SJCRH30 (cell line): ENCODE measurements around the gene CBL. TPM values are rescaled to one million over a fixed set of nuclear protein-coding genes. Genes with fewer than 3 reads are reported as not detected.
"Not testable (repeated sequence)": the region's sequence is repeated elsewhere in the genome, so short reads cannot be mapped to it uniquely, and the experiment has no call there.

ENCODE experiments used
- DNase-seq, 2 experiments: peaks; one replicate each; pipeline ENCODE4 v3.0.0-alpha.2; 2015 to 2020
- H3K27ac ChIP-seq: fragments of 250-450 bp; sonication (Bioruptor Pico); 2 replicates; pipeline ENCODE4 v1.5.1; 2020; ENCODE audit warnings: mild to moderate bottlenecking, moderate library complexity
- H3K27me3 ChIP-seq: fragments of 250-450 bp; sonication (Bioruptor Pico); 2 replicates; pipeline ENCODE4 v1.5.1; 2020; ENCODE audit warnings: mild to moderate bottlenecking, moderate library complexity
- H3K36me3 ChIP-seq: fragments of 250-450 bp; sonication (Bioruptor Pico); 2 replicates; pipeline ENCODE4 v1.5.1; 2020; ENCODE audit warnings: mild to moderate bottlenecking, moderate library complexity
- H3K4me1 ChIP-seq: fragments of 250-450 bp; sonication (Bioruptor Pico); 2 replicates; pipeline ENCODE4 v1.5.1; 2020; ENCODE audit warnings: mild to moderate bottlenecking, moderate library complexity
- H3K4me3 ChIP-seq: fragments of 250-450 bp; sonication (Bioruptor Pico); 2 replicates; pipeline ENCODE4 v1.5.1; 2020; ENCODE audit warnings: mild to moderate bottlenecking, moderate library complexity
- H3K9me3 ChIP-seq: fragments of 250-450 bp; sonication (Bioruptor Pico); replicated peaks from 2 replicates; pipeline ENCODE4 v1.5.1; 2020; ENCODE audit warnings: mild to moderate bottlenecking, moderate library complexity
- total RNA-seq: library from RNA; depleted of rRNA; stranded (reverse); fragments of >200 nt; shearing (Covaris generic); gene quantifications from 2 replicates; pipeline ENCODE4 v1.2.3, GENCODE V29; 2014; rRNA removed

The CBL gene
- total RNA-seq: 11.8 and 12.9 TPM in 2 replicates

- H3K4me3 ChIP-seq: peak within 1 kb of the TSS; percentile 95
- H3K27ac ChIP-seq: peak within 1 kb of the TSS; percentile 43
- H3K4me1 ChIP-seq: peaks cover 4% of the 10 kb centered on the region
- peak; percentile 91 to 92 for DNase-seq
- no peaks in the 10 kb centered on the region for H3K27me3 ChIP-seq
- H3K36me3 ChIP-seq: no peaks in the 10 kb centered on the region
- no peaks in the 10 kb centered on the region for H3K9me3 ChIP-seq
Measured at GRCh38 chr11:119205574-119206510, at the start of gene CBL. Gene CBL (plus strand): TSS chr11:119206339. CDS start chr11:119206418, 79 bp downstream.

GRCh38 chr11:119156496-119156895, 49.6 kb upstream of the CBL start:
- Histone ChIP-seq H3K27me3 (0 out of 2 replicates have a peak, but pooled peaks cover 3% of the 10 kb centered on the region), H3K36me3 (no peaks in the 10 kb centered on the region), H3K4me1 (no peaks in the 10 kb centered on the region), H3K27ac (no peak overlapping the region), H3K9me3 (no peaks in the 10 kb centered on the region), H3K4me3 (no peak overlapping the region)
- no peak for DNase-seq

- no peaks in the 10 kb centered on the region for H3K4me1 ChIP-seq
- DNase-seq: no peak
- H3K27me3 ChIP-seq: 0 out of 2 replicates have a peak, but pooled peaks cover 3% of the 10 kb centered on the region
- no peak overlapping the region for H3K4me3 ChIP-seq
- H3K27ac ChIP-seq: no peak overlapping the region
- H3K36me3 ChIP-seq: no peaks in the 10 kb centered on the region
- no peaks in the 10 kb centered on the region for H3K9me3 ChIP-seq
Measured at GRCh38 chr11:119157063-119157462, 49.1 kb upstream of the CBL start.

- H3K27ac ChIP-seq: no peak overlapping the region
- H3K27me3 ChIP-seq: no peaks in the 10 kb centered on the region
- no peak for DNase-seq
- no peaks in the 10 kb centered on the region for H3K36me3 ChIP-seq
- no peaks in the 10 kb centered on the region for H3K4me1 ChIP-seq
- no peaks in the 10 kb centered on the region for H3K9me3 ChIP-seq
- no peak overlapping the region for H3K4me3 ChIP-seq
Measured at GRCh38 chr11:119158467-119158866, 47.7 kb upstream of the CBL start.

GRCh38 chr11:119160151-119160550, 46.0 kb upstream of the CBL start:
- H3K27ac ChIP-seq: no peak overlapping the region

GRCh38 chr11:119161871-119162270, 44.3 kb upstream of the CBL start:
- Histone ChIP-seq H3K36me3 (no peaks in the 10 kb centered on the region), H3K27me3 (no peaks in the 10 kb centered on the region), H3K9me3 (no peaks in the 10 kb centered on the region), H3K27ac (no peak overlapping the region), H3K4me1 (no peaks in the 10 kb centered on the region), H3K4me3 (no peak overlapping the region)
- DNase-seq: no peak

More at GRCh38 chr11:119160151-119160550, 46.0 kb upstream of the CBL start:
- Histone ChIP-seq H3K9me3 (no peaks in the 10 kb centered on the region), H3K4me1 (no peaks in the 10 kb centered on the region), H3K27me3 (no peaks in the 10 kb centered on the region), H3K36me3 (no peaks in the 10 kb centered on the region), H3K4me3 (no peak overlapping the region)
- no peak for DNase-seq

- Histone ChIP-seq H3K4me1 (no peaks in the 10 kb centered on the region), H3K27me3 (no peaks in the 10 kb centered on the region), H3K4me3 (no peak overlapping the region), H3K9me3 (no peaks in the 10 kb centered on the region), H3K27ac (no peak overlapping the region), H3K36me3 (no peaks in the 10 kb centered on the region)
- no peak for DNase-seq
Measured at GRCh38 chr11:119166368-119167076, 39.6 kb upstream of the CBL start.

- not testable (repeated sequence) for H3K27ac ChIP-seq, H3K27me3 ChIP-seq, H3K36me3 ChIP-seq, H3K9me3 ChIP-seq, H3K4me3 ChIP-seq, H3K4me1 ChIP-seq, DNase-seq
Measured at GRCh38 chr11:119167077-119167458, 39.1 kb upstream of the CBL start.

GRCh38 chr11:119167933-119168332, 38.2 kb upstream of the CBL start:
- Histone ChIP-seq H3K4me1 (no peaks in the 10 kb centered on the region), H3K9me3 (no peaks in the 10 kb centered on the region), H3K27ac (no peak overlapping the region), H3K27me3 (no peaks in the 10 kb centered on the region), H3K36me3 (no peaks in the 10 kb centered on the region), H3K4me3 (no peak overlapping the region)
- no peak for DNase-seq

- Histone ChIP-seq H3K9me3 (no peaks in the 10 kb centered on the region), H3K27ac (no peak within 1 kb of the TSS; the same call in 1 of the 2 replicates), H3K4me3 (peak within 1 kb of the TSS; percentile 54), H3K27me3 (no peaks in the 10 kb centered on the region), H3K4me1 (no peaks in the 10 kb centered on the region), H3K36me3 (no peaks in the 10 kb centered on the region)
- peak; percentile 37 to 40 for DNase-seq
Measured at GRCh38 chr11:119168471-119169281, 37.5 kb upstream of the CBL start, which contains the start of gene NLRX1. Gene NLRX1 (plus strand): TSS chr11:119168725. CDS start chr11:119171404, 2,679 bp downstream.

- Histone ChIP-seq H3K27me3 (no peaks in the 10 kb centered on the region), H3K4me3 (peak overlapping the region; percentile 54), H3K9me3 (no peaks in the 10 kb centered on the region), H3K27ac (no peak overlapping the region), H3K4me1 (no peaks in the 10 kb centered on the region), H3K36me3 (no peaks in the 10 kb centered on the region)
- DNase-seq: no peak
Measured at GRCh38 chr11:119169282-119169719, 36.8 kb upstream of the CBL start.

- DNase-seq: no peak
- Histone ChIP-seq H3K9me3 (no peaks in the 10 kb centered on the region), H3K4me3 (no peak overlapping the region), H3K27me3 (no peaks in the 10 kb centered on the region), H3K4me1 (no peaks in the 10 kb centered on the region), H3K36me3 (no peaks in the 10 kb centered on the region), H3K27ac (no peak overlapping the region)
Measured at GRCh38 chr11:119172513-119172912, 33.6 kb upstream of the CBL start.

GRCh38 chr11:119173453-119173852, 32.7 kb upstream of the CBL start:
- Histone ChIP-seq H3K9me3 (no peaks in the 10 kb centered on the region), H3K4me1 (no peaks in the 10 kb centered on the region), H3K36me3 (no peaks in the 10 kb centered on the region), H3K27ac (no peak overlapping the region), H3K4me3 (no peak overlapping the region), H3K27me3 (no peaks in the 10 kb centered on the region)
- DNase-seq: no peak

- Histone ChIP-seq H3K36me3 (no peaks in the 10 kb centered on the region), H3K9me3 (no peaks in the 10 kb centered on the region), H3K4me1 (no peaks in the 10 kb centered on the region), H3K27ac (no peak overlapping the region), H3K27me3 (no peaks in the 10 kb centered on the region), H3K4me3 (no peak overlapping the region)
- no peak for DNase-seq
Measured at GRCh38 chr11:119175493-119176077, 30.6 kb upstream of the CBL start.
